22Rv1 (cell line): ENCODE data around the gene TUBB2B.

Experiments used
- CTCF ChIP-seq: fragments of 450-650 bp; IDR thresholded peaks from 2 replicates; pipeline ENCODE4 v1.5.1; 2017; ENCODE audit warnings: mild to moderate bottlenecking
- ZFX ChIP-seq: fragments of 450-650 bp; IDR thresholded peaks from 2 replicates; pipeline ENCODE4 v1.6.1; 2017; ENCODE audit warnings: antibody characterized with exemption, borderline replicate concordance

GRCh38 chr6:3221578-3221977 lies 5.9 kb downstream of the TUBB2B start:
- TF ChIP-seq ZFX (no peak), CTCF (no peak)
